ENCODE data around the gene ZNFX1. TPM values are rescaled to one million over a fixed set of nuclear protein-coding genes. Genes with fewer than 3 reads are reported as not detected.

The ZNFX1 gene
- total RNA-seq, 2 experiments from 2014 or later, result 50.6 to 51.6 TPM

- Mint-ChIP-seq H3K27me3 (no peaks in the 10 kb centered on the region), H3K36me3 (ENCODE audit: low read depth) (peaks cover 88% of the 10 kb centered on the region), H3K27ac (peak overlapping the region; percentile 56), H3K4me3 (peak overlapping the region; percentile 58), H3K4me1 (ENCODE audit: low read depth) (peaks cover 76% of the 10 kb centered on the region), H3K9me3 (peaks cover 7% of the 10 kb centered on the region)
- H3K27me3 ChIP-seq (ENCODE audit: control insufficient read depth in 1 of 2, insufficient read depth in 2 of 2, low read length in 2 of 2), result no peaks in the 10 kb centered on the region
- intact Hi-C loops (cut with DNase I, micrococcal nuclease), result no loop called here
- H3K4me3 ChIP-seq (ENCODE audit: low read length), result no peak overlapping the region
- POLR2A ChIA-PET, result interaction anchor here (1.2 kb wide), 1 partner anchor 224 kb away, joined by 3 read pairs; the partner anchor contains the start of gene CSE1L
- CTCF ChIA-PET, result no interaction called here
- no peak for DNase-seq
- H3K4me1 ChIP-seq (ENCODE audit: insufficient read depth, low read length), result peaks cover 64% of the 10 kb centered on the region
- H3K9me3 ChIP-seq (ENCODE audit: control insufficient read depth in 1 of 2, insufficient read depth in 1 of 2, low read length in 2 of 2), result peaks cover 0 to 11% of the 10 kb centered on the region in 2 experiments
- H3K27ac ChIP-seq (ENCODE audit: low read depth in 1 of 2, low read length in 2 of 2), result no peak overlapping the region
- TF ChIP-seq CTCF (IDR thresholded peaks at IDR 0.05), result no peak
- no peak for ATAC-seq (ENCODE audit: poor library complexity)
- peaks cover 76% of the 10 kb centered on the region for H3K36me3 ChIP-seq (ENCODE audit: insufficient read depth, low read length)
Observed at GRCh38 chr20:49270177-49270576, 7.7 kb downstream of the ZNFX1 start.

- TF ChIP-seq CTCF (IDR thresholded peaks at IDR 0.05), result no peak
- Histone ChIP-seq H3K4me3 (ENCODE audit: low read length) (no peak overlapping the region), H3K9me3 (ENCODE audit: control insufficient read depth in 1 of 2, insufficient read depth in 1 of 2, low read length in 2 of 2) (peaks cover 0 to 11% of the 10 kb centered on the region in 2 experiments), H3K27me3 (ENCODE audit: control insufficient read depth in 1 of 2, insufficient read depth in 2 of 2, low read length in 2 of 2) (no peaks in the 10 kb centered on the region), H3K36me3 (ENCODE audit: insufficient read depth, low read length) (peaks cover 82% of the 10 kb centered on the region), H3K27ac (ENCODE audit: low read depth in 1 of 2, low read length in 2 of 2) (no peak overlapping the region), H3K4me1 (ENCODE audit: insufficient read depth, low read length) (peaks cover 56% of the 10 kb centered on the region)
- DNase-seq (no peak), ATAC-seq (ENCODE audit: poor library complexity) (no peak)
- H3K27ac Mint-ChIP-seq, result peak overlapping the region; percentile 64
- H3K4me1 Mint-ChIP-seq (ENCODE audit: low read depth), result peaks cover 78% of the 10 kb centered on the region
- H3K27me3 Mint-ChIP-seq, result no peaks in the 10 kb centered on the region
- POLR2A ChIA-PET, result interaction anchor here (1.2 to 1.6 kb wide), 2 partner anchors 9 to 10 kb away, joined by 3 read pairs; partner anchors contain the start of gene ZNFX1
- peaks cover 94% of the 10 kb centered on the region for H3K36me3 Mint-ChIP-seq (ENCODE audit: low read depth)
- peaks cover 7% of the 10 kb centered on the region for H3K9me3 Mint-ChIP-seq
- CTCF ChIA-PET, result interaction anchor here (1.5 kb wide), 1 partner anchor 51 kb away, joined by 4 read pairs; no protein-coding TSS in a partner anchor
- intact Hi-C loops (cut with DNase I, micrococcal nuclease), result no loop called here
- H3K4me3 Mint-ChIP-seq, result peak overlapping the region; percentile 66
Observed at GRCh38 chr20:49268600-49269365, 9.1 kb downstream of the ZNFX1 start.

- CTCF ChIA-PET, result interaction anchor here (0.6 to 0.7 kb wide), 2 partner anchors 139 to 1883 kb away, joined by 3 to 4 read pairs; no protein-coding TSS in a partner anchor
- TF ChIP-seq CTCF (IDR thresholded peaks at IDR 0.05), result no peak
- Mint-ChIP-seq H3K36me3 (ENCODE audit: low read depth) (peaks cover 96% of the 10 kb centered on the region), H3K9me3 (peaks cover 7% of the 10 kb centered on the region), H3K4me1 (ENCODE audit: low read depth) (peaks cover 72% of the 10 kb centered on the region), H3K4me3 (peak overlapping the region; percentile 78), H3K27ac (peak overlapping the region; percentile 87), H3K27me3 (no peaks in the 10 kb centered on the region)
- Histone ChIP-seq H3K9me3 (ENCODE audit: control insufficient read depth in 1 of 2, insufficient read depth in 1 of 2, low read length in 2 of 2) (peaks cover 0 to 11% of the 10 kb centered on the region in 2 experiments), H3K4me1 (ENCODE audit: insufficient read depth, low read length) (peaks cover 46% of the 10 kb centered on the region), H3K27me3 (ENCODE audit: control insufficient read depth in 1 of 2, insufficient read depth in 2 of 2, low read length in 2 of 2) (no peaks in the 10 kb centered on the region), H3K4me3 (ENCODE audit: low read length) (peak overlapping the region; percentile 24), H3K36me3 (ENCODE audit: insufficient read depth, low read length) (peaks cover 83% of the 10 kb centered on the region), H3K27ac (ENCODE audit: low read depth in 1 of 2, low read length in 2 of 2) (peak overlapping the region in 1 of 2 donors; percentile 54)
- intact Hi-C loops (cut with DNase I, micrococcal nuclease), result no loop called here
- DNase-seq, result peak in 3 of 14 experiments; percentile 34 to 65 (median 40)
- ATAC-seq (ENCODE audit: poor library complexity), result peak; percentile 56
- POLR2A ChIA-PET, result interaction anchor here (1.7 to 1.9 kb wide), 2 partner anchors 10 to 15 kb away, joined by 8 to 18 read pairs; partner anchors contain the start of gene ZNFX1
Observed at GRCh38 chr20:49267327-49267726, 10.5 kb downstream of the ZNFX1 start.

Data from CD4-positive, alpha-beta T cell (primary cell).